ENCODE data around the gene IGLL5.

DNA sequence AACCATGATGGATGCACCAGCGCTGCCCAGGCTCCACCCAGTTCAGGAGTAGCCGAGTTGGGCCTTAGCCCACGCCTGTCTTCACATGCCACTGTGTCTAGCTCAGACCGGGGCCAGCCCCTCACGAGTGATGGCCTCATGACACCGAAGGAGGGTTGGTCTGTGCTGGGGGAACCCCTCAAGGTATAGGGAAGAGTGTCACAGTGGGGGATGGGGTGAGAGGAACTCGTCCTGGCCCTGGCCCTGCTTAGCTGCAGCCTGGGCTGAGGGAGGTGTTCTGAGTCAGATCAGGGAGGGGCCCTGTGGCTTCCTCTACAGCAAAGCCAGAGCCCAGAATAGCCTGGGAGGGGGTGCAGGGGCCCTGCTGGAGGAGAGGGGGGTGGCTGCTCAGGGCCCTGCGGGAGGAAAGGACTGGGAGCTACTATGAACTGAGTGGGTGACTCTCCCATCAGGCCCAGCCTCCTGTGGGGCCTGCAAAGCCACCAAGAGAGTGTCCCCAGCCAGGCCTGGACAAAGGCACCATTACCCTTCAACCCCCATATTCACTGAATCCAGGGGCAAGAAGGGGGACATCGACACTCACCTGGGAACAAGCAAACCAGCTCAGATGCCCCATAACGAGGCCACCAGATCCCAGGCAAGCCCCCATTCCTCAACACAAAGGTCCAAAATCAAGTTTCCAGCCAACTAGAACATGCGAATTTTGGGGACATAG, 41.2 kb downstream of the IGLL5 start:
- TF ChIP-seq, protein P1, sequence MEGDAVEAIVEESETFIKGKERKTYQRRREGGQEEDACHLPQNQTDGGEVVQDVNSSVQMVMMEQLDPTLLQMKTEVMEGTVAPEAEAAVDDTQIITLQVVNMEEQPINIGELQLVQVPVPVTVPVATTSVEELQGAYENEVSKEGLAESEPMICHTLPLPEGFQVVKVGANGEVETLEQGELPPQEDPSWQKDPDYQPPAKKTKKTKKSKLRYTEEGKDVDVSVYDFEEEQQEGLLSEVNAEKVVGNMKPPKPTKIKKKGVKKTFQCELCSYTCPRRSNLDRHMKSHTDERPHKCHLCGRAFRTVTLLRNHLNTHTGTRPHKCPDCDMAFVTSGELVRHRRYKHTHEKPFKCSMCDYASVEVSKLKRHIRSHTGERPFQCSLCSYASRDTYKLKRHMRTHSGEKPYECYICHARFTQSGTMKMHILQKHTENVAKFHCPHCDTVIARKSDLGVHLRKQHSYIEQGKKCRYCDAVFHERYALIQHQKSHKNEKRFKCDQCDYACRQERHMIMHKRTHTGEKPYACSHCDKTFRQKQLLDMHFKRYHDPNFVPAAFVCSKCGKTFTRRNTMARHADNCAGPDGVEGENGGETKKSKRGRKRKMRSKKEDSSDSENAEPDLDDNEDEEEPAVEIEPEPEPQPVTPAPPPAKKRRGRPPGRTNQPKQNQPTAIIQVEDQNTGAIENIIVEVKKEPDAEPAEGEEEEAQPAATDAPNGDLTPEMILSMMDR (IDR thresholded peaks at IDR 0.05; ENCODE audit: low read depth, low read length, poor library complexity, severe bottlenecking), result no peak
- no peak for TF ChIP-seq EZH2phosphoT487 (IDR thresholded peaks at IDR 0.05; ENCODE audit: borderline replicate concordance, low read length)

Measured in DOHH2 (cell line).